Neural cell (in vitro differentiated cells): ENCODE measurements around the gene AGPAT4. TPM values are rescaled to one million over a fixed set of nuclear protein-coding genes. Genes with fewer than 3 reads are reported as not detected.

Source experiments
- H2AFZ ChIP-seq: fragments of 200-600, 300-800 bp; sonication (generic), shearing (Covaris generic); 2 replicates; pipeline ENCODE4 v1.6.0; 2014; ENCODE audit warnings: low read depth, mild to moderate bottlenecking, antibody characterized with exemption, low read length, moderate library complexity
- H3F3A ChIP-seq: fragments of 200-600 bp; shearing (Covaris generic); 2 replicates; pipeline ENCODE4 v1.6.1; 2016; ENCODE audit warnings: mild to moderate bottlenecking, moderate library complexity, mixed read lengths, antibody characterized with exemption, low read length; ENCODE audit not compliant: insufficient read depth, poor library complexity, severe bottlenecking
- H3K27ac ChIP-seq: fragments of 200-600, 300-800 bp; sonication (generic), shearing (Covaris generic); 2 replicates; pipeline ENCODE4 v1.5.1; 2014; ENCODE audit warnings: mild to moderate bottlenecking, low read length, moderate library complexity
- H3K27me3 ChIP-seq: fragments of 300-800, 200-600 bp; sonication (generic), shearing (Covaris generic); 2 replicates; pipeline ENCODE4 v1.6.0; 2014; ENCODE audit warnings: mild to moderate bottlenecking, low read depth, low read length, moderate library complexity; ENCODE audit not compliant: insufficient read depth
- H3K36me3 ChIP-seq: fragments of 300-800, 200-600 bp; sonication (generic), shearing (Covaris generic); 2 replicates; pipeline ENCODE4 v1.5.1; 2014; ENCODE audit warnings: mild to moderate bottlenecking, antibody characterized with exemption, low read length, moderate library complexity; ENCODE audit not compliant: insufficient read depth
- H3K4me2 ChIP-seq: fragments of 300-800, 200-600 bp; sonication (generic), shearing (Covaris generic); 2 replicates; pipeline ENCODE4 v1.6.0; 2014; ENCODE audit warnings: mild to moderate bottlenecking, low read length
- H3K4me3 ChIP-seq: fragments of 300-800, 200-600 bp; sonication (generic), shearing (Covaris generic); 2 replicates; pipeline ENCODE4 v1.5.1; 2014; ENCODE audit warnings: mild to moderate bottlenecking, low read length, moderate library complexity
- H3K79me2 ChIP-seq: fragments of 200-600 bp; shearing (Covaris generic); replicated peaks from 2 replicates; pipeline ENCODE4 v1.6.0; 2014; ENCODE audit warnings: mild to moderate bottlenecking, low read length, moderate library complexity; ENCODE audit not compliant: insufficient read depth
- H3K9ac ChIP-seq: fragments of 300-800, 200-600 bp; sonication (generic), shearing (Covaris generic); 2 replicates; pipeline ENCODE4 v1.6.1; 2016; ENCODE audit warnings: mild to moderate bottlenecking, low read length, mixed read lengths
- H3K9me2 ChIP-seq: fragments of 200-600 bp; shearing (Covaris generic); 2 replicates; pipeline ENCODE4 v1.6.1; 2016; ENCODE audit warnings: mild to moderate bottlenecking, low read length, mixed read lengths; ENCODE audit not compliant: insufficient read depth
- H3K9me3 ChIP-seq: fragments of 200-600, 300-800 bp; sonication (generic), shearing (Covaris generic); 2 replicates; pipeline ENCODE4 v1.6.1; 2016; ENCODE audit warnings: mild to moderate bottlenecking, mixed run types, low read length, moderate library complexity, mixed read lengths
- H4K20me1 ChIP-seq: fragments of 200-600 bp; shearing (Covaris generic); 2 replicates; pipeline ENCODE4 v1.6.1; 2016; ENCODE audit warnings: mild to moderate bottlenecking, mixed run types; ENCODE audit not compliant: insufficient read depth
- EP300 ChIP-seq: fragments of 450-650 bp; conservative IDR thresholded peaks from 2 replicates; pipeline ENCODE4 v1.6.1; 2014; ENCODE audit warnings: antibody characterized with exemption, mild to moderate bottlenecking, moderate library complexity; ENCODE audit not compliant: poor library complexity, severe bottlenecking
- EZH2 ChIP-seq: fragments of 200-600, 300-800 bp; shearing (Covaris generic), sonication (generic); IDR thresholded peaks from 2 replicates; pipeline ENCODE4 v1.6.1; 2014; ENCODE audit warnings: antibody characterized with exemption, low read length, borderline replicate concordance, mild to moderate bottlenecking; ENCODE audit not compliant: insufficient read depth, poor library complexity, severe bottlenecking
- MXI1 ChIP-seq: fragments of 450-650 bp; conservative IDR thresholded peaks from 2 replicates; pipeline ENCODE4 v1.6.1; 2014; ENCODE audit warnings: antibody characterized with exemption, mild to moderate bottlenecking; ENCODE audit not compliant: poor library complexity, severe bottlenecking
- POLR2AphosphoS5 ChIP-seq: IDR thresholded peaks from 2 replicates; pipeline ENCODE4 v1.6.1; 2012
- RAD21 ChIP-seq: fragments of 450-650 bp; conservative IDR thresholded peaks from 2 replicates; pipeline ENCODE4 v1.6.1; 2014; ENCODE audit warnings: antibody characterized with exemption, mild to moderate bottlenecking, moderate library complexity
- SMC3 ChIP-seq: fragments of 450-650 bp; conservative IDR thresholded peaks from 2 replicates; pipeline ENCODE4 v1.6.1; 2014; ENCODE audit warnings: antibody characterized with exemption, mild to moderate bottlenecking, moderate library complexity; ENCODE audit not compliant: poor library complexity
- TAF1 ChIP-seq: IDR thresholded peaks from 2 replicates; pipeline ENCODE4 v1.6.1; 2012; ENCODE audit warnings: low read depth
- polyA plus RNA-seq: library from polyadenylated mRNA; depleted of rRNA; stranded (reverse); fragments of >200 nt; gene quantifications from 2 replicates; pipeline ENCODE4 v1.2.3, GENCODE V29; 2014
- TF ChIP-seq, protein P1 (sequence below): fragments of 450-650 bp; IDR thresholded peaks from 2 replicates; pipeline ENCODE4 v1.5.1; 2014; ENCODE audit warnings: antibody characterized with exemption, mild to moderate bottlenecking, moderate library complexity; ENCODE audit not compliant: poor library complexity, severe bottlenecking
- TF ChIP-seq, protein P2 (sequence below): IDR thresholded peaks from 2 replicates; pipeline ENCODE4 v1.6.1; 2012; ENCODE audit warnings: borderline replicate concordance

The AGPAT4 gene
- polyA plus RNA-seq, 1 donor from 2014 or later, result 42.6 TPM

DNA sequence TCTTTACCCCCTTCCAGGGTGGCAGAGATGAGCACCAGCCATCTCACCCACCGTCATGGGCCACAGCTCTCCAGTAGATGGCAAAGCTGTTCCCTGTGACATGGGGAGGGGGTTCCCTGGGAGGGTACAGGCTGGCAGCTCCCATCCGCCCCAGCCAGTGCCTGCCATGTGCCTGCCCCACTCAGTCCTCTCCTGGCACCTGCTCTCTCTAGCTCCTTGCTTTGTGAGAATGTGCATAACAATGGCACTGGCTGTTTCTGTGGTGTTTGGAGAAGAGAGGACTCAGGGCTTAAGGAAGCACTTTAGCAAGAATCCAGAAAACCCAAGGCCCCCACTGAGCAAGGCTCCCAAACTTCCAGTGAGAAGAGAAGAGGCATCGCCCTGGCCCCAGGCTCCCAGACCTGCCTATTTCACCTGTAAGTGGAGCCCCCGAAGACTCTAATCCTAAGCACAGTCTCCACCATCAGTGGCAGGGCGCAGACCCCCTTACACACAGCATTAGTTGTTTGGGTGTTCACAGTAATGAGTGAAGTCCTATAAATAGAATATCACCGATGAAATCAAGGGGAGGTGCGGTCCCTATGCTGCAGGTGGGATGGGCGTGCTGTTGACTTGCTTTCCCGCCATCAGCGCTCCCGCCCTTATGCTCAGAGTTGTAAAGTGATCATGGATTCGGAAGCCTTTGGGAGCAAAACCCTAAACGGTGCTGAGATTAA is 110.2 kb downstream of the AGPAT4 start:
- no peak overlapping the region for H3K9ac ChIP-seq
- H3K79me2 ChIP-seq, result peaks cover 9% of the 10 kb centered on the region
- H3K36me3 ChIP-seq, result peaks cover 13% of the 10 kb centered on the region
- no peaks in the 10 kb centered on the region for H3K9me2 ChIP-seq
- no peak overlapping the region for H3K4me3 ChIP-seq
- H3K27ac ChIP-seq, result no peak overlapping the region
- H2AFZ ChIP-seq, result no peak overlapping the region
- TF ChIP-seq SMC3, result no peak
- TF ChIP-seq, protein P1, sequence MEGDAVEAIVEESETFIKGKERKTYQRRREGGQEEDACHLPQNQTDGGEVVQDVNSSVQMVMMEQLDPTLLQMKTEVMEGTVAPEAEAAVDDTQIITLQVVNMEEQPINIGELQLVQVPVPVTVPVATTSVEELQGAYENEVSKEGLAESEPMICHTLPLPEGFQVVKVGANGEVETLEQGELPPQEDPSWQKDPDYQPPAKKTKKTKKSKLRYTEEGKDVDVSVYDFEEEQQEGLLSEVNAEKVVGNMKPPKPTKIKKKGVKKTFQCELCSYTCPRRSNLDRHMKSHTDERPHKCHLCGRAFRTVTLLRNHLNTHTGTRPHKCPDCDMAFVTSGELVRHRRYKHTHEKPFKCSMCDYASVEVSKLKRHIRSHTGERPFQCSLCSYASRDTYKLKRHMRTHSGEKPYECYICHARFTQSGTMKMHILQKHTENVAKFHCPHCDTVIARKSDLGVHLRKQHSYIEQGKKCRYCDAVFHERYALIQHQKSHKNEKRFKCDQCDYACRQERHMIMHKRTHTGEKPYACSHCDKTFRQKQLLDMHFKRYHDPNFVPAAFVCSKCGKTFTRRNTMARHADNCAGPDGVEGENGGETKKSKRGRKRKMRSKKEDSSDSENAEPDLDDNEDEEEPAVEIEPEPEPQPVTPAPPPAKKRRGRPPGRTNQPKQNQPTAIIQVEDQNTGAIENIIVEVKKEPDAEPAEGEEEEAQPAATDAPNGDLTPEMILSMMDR, result no peak
- TF ChIP-seq EP300, result no peak
- no peak for TF ChIP-seq MXI1
- TF ChIP-seq EZH2, result no peak
- TF ChIP-seq TAF1, result no peak
- TF ChIP-seq, protein P2, sequence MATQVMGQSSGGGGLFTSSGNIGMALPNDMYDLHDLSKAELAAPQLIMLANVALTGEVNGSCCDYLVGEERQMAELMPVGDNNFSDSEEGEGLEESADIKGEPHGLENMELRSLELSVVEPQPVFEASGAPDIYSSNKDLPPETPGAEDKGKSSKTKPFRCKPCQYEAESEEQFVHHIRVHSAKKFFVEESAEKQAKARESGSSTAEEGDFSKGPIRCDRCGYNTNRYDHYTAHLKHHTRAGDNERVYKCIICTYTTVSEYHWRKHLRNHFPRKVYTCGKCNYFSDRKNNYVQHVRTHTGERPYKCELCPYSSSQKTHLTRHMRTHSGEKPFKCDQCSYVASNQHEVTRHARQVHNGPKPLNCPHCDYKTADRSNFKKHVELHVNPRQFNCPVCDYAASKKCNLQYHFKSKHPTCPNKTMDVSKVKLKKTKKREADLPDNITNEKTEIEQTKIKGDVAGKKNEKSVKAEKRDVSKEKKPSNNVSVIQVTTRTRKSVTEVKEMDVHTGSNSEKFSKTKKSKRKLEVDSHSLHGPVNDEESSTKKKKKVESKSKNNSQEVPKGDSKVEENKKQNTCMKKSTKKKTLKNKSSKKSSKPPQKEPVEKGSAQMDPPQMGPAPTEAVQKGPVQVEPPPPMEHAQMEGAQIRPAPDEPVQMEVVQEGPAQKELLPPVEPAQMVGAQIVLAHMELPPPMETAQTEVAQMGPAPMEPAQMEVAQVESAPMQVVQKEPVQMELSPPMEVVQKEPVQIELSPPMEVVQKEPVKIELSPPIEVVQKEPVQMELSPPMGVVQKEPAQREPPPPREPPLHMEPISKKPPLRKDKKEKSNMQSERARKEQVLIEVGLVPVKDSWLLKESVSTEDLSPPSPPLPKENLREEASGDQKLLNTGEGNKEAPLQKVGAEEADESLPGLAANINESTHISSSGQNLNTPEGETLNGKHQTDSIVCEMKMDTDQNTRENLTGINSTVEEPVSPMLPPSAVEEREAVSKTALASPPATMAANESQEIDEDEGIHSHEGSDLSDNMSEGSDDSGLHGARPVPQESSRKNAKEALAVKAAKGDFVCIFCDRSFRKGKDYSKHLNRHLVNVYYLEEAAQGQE, result no peak
- no peak for TF ChIP-seq POLR2AphosphoS5
- TF ChIP-seq RAD21, result no peak
- H3K9me3 ChIP-seq, result no peaks in the 10 kb centered on the region
- H3K27me3 ChIP-seq, result no peaks in the 10 kb centered on the region
- no peak overlapping the region for H3K4me2 ChIP-seq
- no peaks in the 10 kb centered on the region for H4K20me1 ChIP-seq
- no peaks in the 10 kb centered on the region for H3F3A ChIP-seq

DNA sequence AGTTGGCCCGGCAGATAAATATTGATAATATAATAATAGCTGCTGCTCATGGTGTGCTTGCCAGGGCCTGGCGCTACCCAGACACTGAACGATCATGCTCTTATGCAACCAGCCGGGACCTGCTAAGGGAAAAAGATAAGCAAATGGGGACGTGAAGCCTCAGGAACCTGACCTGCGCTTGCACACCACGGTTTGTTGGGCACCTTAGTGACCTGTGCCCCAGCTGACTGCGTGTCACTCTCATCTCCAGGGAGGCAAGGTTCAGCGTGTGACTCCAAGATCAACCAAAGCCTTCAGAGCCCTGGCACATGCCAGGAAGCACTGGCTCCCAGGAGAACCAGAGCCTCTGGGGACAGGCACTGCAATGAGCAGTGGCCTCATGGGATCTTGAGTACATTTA is 111.1 kb downstream of the AGPAT4 start:
- H3K9ac ChIP-seq, result no peak overlapping the region
- H3K4me2 ChIP-seq, result no peak overlapping the region
- H3K79me2 ChIP-seq, result peaks cover 6% of the 10 kb centered on the region
- H3K9me2 ChIP-seq, result no peaks in the 10 kb centered on the region
- no peaks in the 10 kb centered on the region for H4K20me1 ChIP-seq
- no peaks in the 10 kb centered on the region for H3K27me3 ChIP-seq
- H3K27ac ChIP-seq, result no peak overlapping the region
- no peaks in the 10 kb centered on the region for H3F3A ChIP-seq
- TF ChIP-seq, protein P2, result no peak
- no peak for TF ChIP-seq EP300
- TF ChIP-seq RAD21, result no peak
- no peak for TF ChIP-seq EZH2
- no peak for TF ChIP-seq MXI1
- TF ChIP-seq POLR2AphosphoS5, result no peak
- no peak for TF ChIP-seq TAF1
- TF ChIP-seq, protein P1, result no peak
- TF ChIP-seq SMC3, result no peak
- H3K9me3 ChIP-seq, result no peaks in the 10 kb centered on the region
- H3K4me3 ChIP-seq, result no peak overlapping the region
- H3K36me3 ChIP-seq, result peaks cover 13% of the 10 kb centered on the region
- no peak overlapping the region for H2AFZ ChIP-seq
